Cerebellar cortex (tissue), 1 donor: ENCODE results near the gene MST1.
"Not testable (repeated sequence)": the region's sequence is repeated elsewhere in the genome, so short reads cannot be mapped to it uniquely, and the experiment has no call there.

ENCODE experiments used
- DNase-seq: peaks from one replicate; pipeline ENCODE4 v3.0.0-alpha.2; 2015; ENCODE audit warnings: low spot score

Gene MST1

DNA sequence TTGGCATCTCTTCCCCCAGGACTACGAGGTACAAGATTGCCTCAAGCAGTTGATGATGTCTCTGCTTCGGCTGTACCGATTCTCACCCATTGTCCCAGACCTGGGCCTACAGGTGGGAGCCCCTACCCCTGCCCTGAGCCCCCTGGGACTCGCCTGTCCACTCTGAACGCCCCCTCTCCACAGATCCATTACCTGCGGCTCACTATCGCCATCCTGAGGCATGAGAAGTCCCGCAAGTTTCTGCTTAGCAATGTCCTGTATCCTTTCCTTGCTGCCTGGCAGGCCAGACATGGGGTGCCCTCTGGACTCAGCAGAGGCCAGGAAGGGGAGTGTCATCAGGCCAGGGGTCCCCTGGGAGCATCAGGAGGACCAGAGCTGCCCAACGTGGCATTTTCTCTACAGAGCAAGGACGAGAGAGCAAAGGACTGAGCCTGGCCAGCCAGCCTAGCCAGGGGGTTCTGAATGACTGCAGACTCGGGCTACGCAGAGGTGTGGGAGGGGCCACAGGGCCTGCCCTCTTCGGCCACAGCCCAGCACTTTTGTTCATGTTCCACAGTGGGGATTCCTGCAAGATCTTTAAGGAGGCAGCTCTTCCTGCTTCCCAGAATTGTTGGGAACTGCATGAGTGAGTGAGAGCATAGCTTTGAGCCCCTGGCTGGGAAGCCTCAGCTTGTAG, 11.3 kb upstream of the MST1 start:
- no peak for DNase-seq

DNA sequence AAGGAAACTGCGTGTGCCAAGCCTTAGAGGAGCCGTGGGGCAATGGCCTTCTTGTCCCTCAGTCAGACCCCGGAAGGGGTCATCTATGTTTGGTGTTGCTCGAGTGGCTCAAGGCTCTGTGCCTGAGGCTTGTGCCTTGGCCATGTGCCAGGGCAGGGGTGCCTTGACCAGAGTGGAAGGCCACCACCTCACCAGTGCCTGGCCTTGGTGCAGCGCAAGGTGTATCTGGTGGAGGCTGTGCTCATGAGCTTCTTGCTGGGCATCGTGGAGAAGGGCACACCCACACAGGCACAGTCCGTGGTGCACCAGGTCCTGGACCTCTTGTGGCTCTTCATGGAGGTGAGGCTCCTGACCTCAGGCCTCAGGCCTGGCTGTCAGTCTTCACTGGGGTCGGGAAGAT, 10.7 kb upstream of the MST1 start:
- DNase-seq: no peak

DNA sequence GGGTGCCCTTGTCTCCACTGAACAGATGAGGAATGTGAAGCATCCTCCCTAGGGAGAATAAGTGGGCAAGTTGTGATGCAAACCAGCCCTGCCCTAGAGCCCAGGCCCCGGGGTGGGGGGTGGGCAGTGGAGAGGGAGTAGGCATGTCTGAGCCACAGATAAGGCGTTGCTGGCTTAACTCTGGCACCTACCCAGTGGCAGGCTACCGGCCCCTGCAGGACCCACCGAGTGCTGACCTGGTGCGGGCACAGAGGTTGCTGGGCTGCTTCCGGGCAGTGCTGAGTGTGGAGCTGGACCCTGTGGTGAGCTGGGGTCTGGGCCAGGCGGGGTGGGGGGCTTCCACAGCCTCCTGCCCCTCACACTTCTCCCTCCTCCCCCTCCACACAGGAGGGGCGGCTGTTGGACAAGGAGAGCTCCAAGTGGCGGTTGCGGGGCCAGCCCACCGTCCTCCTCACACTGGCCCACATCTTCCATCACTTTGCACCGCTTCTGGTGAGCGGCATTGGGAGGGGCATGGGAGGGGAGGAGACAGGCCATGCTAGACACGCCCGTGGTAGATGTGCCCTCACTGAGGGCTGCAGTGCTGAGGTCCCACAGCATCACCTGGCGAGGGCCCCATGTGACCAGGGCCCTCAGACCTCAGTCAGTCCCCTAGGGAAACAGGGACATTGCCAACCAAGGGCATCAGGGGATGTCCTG, 10.2 kb upstream of the MST1 start:
- DNase-seq: no peak

DNA sequence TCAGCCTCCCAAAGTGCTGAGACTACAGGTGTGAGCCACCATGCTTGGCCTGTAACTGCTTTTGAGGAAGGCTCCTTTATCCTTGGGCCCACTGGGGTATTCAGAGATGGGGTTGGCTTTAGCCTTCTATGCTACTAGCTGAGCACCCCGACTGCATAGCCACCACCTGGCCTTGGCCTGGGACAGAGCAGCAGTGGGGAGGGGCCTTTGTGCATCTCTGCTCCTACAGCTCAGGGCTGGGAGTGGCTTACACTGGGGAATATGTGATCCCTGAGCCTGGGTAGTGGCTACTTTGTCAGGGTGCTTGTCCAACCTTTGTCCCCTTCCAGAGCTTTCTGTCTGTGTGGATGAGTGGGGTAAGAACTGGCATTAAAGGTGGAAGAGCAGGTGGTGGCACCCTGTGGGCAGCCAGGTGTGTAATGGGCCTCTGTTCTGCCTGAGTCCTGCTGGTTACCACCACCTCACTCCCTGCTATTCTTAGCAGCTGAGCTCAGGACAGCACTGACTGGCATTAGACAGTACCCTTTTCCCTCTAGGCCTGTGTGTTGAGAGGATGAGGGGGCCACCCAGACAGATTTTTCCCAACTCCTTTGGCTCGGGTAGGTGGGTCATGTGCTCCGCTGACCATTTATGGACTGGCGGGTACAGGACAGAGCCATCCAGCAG, 6.2 kb upstream of the MST1 start:
- not testable (repeated sequence) for DNase-seq

DNA sequence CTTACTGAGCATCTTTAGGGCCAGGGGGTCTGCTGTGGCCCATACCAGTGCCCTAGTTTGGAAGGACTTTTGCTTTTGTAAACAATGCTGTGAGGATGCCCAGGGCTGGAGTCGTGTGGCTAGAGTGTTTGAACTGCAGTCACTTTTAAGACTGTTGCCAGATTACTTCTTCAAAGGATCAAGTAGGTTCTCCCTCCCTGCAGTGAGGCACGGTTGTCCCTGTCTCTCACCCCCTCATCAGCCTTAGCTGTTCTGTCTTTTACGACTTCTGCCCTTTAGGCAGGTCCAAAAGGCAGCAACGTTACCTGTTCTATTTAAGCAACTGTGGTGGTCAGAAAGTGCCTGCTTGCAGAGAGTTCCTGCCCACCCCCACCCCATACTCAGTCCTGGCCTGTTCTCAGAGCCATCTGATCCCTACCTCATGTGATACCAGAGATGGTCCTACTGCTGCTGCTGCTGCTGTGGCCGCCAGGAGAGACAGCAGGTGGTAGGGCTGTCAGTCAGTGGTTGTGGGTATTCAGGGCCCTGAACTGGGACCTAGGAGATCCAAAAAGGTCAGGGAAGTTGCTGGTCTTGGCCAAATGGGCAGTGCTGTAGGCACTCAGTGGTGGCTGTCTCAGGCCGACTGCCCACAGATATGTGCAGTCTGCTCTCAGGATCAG, 5.3 kb upstream of the MST1 start:
- not testable (repeated sequence) for DNase-seq

DNA sequence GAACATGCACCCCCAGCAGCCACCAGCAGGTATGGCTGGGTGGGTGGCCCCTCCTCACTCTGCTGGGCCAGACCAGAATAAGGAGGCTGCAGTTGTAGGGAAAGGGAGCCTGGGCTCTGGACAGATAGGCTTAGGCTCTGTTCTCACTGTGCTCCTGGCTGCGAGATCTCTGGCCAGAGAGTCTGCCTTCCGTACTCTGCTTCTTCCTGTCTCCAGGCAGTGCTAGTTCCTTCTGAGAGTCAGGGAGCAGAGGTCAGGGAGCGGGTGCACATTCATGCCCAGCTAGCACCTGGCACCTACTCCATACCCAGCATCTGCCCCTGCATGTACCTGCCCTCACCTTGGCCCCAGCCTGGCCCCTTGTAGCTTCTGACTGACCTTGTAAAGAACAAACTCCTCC, 2.2 kb upstream of the MST1 start:
- DNase-seq: not testable (repeated sequence)

DNA sequence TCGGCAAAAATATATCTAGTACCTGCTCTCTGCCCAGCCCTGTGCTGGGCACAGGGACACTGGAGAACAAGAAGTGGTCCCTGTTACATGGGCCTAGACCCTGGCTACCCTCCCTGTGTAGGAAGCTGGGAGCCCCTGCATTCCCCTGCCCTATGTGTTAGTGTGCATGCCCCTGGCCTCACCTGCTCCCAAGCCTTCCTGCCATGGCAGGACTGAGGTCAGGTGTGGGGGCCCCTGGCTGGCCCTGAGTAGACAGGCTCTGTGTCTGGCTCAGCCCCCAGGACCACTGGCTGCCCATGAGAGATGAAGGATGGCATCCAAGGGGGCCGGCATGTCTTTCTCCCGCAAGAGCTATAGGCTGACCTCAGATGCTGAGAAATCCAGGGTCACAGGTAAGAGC, 1.6 kb upstream of the MST1 start:
- DNase-seq: not testable (repeated sequence)

DNA sequence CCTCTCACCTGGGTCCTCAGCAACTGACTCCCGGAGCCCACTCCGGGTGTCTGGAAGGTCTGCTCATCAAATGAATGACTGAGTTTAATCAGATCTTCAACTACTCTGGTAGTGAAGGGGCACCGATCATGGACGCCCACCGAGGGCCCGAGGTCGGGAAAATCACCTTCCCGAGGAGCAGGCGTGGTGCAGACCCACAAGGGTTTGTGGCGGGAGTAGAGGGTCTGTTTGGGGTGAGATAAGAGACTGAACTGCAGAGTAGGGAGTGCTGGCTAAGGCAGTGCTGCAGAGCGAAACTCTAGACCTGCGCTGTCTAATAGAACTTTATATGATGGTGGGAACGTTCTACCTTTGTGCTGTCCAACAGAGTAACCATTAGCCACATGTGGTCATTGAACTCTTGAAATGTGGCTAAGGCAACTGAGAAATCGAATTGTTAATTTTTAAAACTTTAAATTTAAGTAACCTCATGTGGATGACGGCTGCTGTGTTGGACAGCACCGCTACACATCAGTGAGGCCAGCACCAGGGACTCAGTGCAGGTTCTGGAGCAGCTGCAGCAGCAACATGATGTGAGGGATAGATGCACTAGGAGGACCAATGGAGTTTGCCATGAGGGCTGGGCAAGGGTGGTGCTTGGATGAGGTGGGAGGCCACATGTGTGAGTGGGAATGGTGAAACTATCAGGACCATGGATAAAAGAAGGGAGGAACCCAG, 792 bp upstream of the MST1 start:
- DNase-seq: not testable (repeated sequence)

DNA sequence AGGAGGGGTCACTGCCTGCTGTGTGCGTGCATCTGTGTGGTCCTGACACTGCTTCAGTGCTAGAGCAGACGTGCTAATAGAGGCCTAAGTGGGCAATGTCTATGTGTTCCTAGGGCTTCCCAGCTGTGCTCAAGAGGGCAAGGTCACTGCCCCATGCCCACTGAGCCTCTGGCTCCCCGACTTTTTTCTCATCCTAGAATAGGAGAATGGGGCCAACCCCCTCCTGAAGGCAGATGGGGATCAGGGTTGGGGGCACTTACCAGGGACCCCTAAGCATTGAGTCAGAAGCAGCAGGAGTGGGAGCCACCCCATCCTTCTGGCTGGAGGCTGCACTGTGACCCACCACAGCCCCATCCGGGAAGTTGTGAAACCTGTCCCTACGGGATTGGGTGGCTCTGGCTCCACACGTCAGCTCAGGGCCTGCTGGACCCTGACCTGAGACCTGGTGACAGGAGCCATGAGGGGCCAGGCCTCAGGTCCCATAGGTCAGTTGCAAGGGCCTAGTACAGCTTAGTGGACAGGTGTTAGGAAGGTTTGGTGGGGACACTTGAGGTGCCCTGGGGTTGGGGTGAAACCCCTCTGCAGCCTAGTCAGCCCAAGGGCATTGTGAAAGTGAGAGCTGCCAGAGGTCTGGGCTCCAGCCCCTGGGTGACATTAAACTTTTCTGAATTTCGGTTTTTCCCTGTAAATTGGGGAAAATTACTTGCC, 782 bp downstream of the MST1 start:
- DNase-seq: not testable (repeated sequence)

DNA sequence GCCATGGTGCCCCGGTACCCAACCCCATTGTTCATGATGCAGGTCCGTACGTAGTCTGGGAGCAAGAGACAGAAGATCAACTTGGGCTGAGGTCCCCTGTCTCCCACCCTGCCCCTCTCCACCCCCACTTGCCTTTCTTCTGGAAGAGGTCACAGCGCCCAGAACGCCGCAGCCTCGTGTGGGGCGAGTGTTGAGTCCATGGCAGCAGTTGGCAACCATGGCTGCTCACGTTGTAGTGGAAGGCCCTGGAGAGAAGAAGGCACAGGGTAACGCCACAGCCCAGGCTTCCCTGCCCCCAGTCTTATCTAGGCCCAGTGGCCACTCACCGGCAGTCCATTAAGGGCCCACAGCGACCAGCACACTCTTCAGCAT, 1.9 kb downstream of the MST1 start:
- not testable (repeated sequence) for DNase-seq

DNA sequence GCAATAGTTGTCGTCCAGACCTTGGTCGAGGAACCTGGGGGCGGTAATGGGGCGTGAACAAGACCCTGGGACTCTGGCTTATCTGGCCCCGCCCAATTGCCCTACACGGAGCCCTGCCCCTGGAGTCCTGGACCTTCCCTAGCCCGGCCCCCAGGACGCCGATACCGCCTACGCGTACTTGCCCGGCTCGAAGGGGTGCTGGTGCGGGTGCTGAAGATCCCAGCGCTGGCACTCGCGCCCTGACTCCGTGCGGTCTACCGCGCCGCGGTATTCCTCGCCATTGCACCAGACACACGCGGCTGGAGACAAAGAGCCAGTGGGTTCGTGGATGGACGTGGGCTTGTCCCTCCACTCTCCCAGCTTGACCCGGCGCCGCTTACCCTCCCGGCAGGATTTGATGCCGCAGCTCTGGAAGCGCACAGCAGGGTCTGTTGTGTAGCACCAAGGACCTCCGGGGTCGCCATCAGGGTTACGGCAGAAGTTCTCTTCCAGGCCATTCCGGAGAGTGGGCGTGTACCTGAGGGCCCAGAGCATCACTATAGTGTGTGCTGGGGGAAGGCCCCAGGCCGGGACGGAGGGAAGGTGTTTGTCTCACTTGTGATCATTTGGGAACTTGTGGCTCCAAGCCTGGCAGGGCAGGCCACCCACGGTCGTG, 2.4 kb downstream of the MST1 start:
- not testable (repeated sequence) for DNase-seq

DNA sequence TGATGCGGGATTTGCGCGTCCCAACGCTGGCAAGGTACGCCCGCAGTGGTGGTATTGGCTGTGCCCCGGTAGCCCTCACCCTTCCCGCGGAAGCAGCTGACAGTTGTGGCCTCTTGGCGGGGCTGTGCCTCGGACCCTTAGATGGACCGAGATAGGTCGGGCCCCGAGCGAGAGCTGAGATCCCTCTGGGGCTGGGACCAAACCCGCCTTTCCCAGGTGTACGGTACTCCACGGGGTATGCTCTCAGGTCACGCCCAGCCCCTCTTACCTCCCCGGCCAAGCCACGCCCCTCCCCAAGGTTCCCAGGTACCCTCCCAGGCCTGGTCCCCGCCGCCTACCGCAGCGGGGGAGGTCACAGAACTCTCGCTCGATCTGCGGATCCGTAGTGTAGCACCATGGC, 2.9 kb downstream of the MST1 start:
- DNase-seq: not testable (repeated sequence)

DNA sequence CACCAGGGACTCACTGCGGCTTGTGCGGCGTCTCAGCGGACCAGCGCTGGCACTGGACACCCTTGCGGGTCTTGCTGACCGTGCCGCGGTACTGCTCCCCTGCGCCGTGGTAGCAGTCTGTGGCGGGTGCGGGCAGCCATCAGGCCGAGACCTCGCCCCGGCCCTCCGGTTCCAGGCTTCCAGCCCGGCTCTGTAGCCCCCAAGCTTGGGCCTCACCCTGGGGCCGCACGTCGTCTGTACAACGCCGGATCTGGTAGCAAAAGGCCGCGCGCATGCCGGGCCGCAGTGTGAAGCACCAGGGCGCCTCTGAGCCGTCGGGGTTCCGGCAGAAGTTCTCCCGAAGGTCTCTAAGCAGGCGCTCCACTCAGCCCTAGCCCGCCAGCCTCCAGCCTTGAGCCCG, 3.4 kb downstream of the MST1 start:
- not testable (repeated sequence) for DNase-seq

DNA sequence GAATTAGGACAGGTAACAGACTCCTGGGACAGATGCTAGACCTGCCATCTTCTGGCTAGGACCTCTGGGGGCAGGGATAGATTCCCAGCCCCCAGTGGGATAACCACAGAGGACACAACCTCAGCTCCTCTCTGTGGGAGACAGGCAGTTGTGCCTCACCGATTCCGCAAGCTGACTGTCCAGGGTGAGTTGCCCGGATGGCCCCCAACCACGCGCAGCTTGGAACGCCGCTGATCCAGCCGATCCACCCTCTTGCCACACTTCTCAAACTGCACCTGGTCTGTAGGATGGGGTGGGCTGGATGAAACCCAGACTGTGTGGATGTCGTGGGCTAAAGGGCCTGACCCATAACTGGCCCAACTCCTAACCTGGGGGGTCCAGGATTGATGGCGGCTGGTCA, 4.2 kb downstream of the MST1 start:
- not testable (repeated sequence) for DNase-seq

DNA sequence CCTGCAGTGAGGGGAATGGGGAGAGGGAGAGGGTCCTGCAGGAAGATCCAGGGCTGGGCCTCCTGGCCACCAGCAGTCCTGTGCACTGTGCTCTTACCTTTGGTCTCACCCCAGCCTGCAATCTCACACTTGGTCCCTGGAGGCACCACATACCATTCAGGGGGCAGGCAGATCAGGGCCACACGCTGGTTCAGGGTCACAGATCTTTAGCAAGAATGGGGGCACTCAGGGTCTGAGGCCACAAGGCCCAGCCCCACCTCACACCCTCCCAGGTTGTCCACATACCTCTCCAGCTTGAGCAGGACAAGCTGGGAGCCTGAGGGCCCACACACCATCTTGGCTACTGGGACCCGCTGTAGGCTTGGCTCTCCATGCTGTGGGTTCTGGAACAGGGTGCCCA, 4.8 kb downstream of the MST1 start:
- DNase-seq: not testable (repeated sequence)

DNA sequence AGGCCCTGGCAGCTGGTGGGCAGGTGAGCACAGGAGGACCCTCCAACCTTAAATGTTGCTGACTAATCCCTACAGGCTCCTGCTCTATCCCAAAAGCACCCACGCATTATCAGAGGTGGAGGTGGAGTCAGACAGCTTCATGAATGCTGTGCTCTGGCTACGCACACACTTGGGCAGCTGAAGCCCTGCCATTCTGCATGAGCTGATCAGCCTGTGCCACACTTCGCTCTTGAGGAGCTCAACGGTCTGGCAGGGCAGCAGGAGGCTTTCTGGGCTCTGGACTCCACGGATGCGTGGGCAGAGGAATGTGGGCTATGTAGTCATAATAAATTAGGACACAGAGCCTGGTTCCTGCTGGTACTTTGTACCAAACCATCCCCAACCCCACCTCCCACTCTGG, 6.1 kb downstream of the MST1 start:
- DNase-seq: no peak

DNA sequence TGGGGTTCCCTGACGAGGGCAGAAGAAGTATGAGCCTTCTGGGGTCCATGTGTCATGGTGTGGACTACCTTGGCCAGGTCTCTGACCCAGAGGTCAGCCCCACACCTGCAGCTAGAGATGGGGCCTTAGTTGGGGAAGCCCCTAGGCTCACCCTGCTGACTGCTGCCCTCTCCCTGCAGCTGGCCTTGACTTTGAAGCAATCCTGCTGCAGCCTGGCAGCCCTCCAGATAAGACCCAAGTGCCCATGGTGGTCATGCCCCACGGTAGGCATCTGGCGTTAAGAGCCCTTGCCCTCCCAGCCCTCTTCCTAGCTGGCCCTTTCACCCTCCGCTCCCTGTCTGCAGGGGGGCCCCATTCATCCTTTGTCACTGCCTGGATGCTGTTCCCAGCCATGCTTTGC, 7.7 kb downstream of the MST1 start:
- no peak for DNase-seq

DNA sequence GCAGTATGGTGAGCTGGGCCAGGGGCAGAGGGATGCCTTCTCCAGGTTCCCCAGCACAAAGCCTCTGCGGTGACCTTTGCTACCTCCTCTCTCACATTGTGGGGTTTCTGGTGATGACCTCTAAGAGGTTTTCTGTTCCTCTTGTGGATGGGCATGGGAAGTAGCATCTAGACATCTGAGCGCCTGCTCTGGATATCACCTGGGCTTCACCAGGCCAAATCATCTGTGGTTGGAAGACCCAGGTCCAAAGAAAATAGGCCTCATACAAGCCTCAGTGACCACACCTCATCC, 8.1 kb downstream of the MST1 start:
- no peak for DNase-seq

DNA sequence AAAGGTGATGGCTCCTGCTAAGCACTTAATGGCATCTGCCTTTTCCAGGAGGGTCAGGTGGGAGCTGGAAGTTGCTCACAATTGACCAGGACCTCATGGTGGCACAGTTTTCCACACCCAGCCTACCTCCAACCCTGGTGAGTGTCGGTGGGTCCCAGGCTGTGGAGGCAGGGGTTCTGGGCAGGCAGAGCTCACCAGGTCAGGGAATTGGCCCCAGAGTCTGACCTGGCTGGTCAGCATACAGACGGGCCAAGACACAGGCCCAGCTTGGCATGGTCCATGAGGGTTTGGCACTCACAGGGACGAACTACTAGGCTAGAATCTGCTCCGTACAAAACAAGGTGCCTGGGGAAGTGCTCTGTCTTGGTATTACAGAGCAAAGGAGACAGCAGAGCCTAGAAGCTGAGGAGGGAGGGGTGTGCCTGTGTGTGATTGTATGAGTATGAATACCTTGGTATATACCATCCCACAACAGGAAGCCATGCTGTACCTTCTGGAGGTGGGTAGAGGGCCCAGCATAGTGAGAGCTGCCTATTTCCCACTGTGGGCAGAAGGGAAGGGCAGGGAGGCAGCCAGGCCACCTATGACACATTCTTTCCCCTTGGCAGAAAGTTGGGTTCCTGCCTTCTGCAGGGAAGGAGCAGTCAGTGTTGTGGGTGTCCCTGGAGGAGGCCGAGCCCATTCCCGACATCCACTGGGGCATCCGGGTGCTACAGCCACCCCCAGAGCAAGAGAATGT, 8.6 kb downstream of the MST1 start:
- no peak for DNase-seq

DNA sequence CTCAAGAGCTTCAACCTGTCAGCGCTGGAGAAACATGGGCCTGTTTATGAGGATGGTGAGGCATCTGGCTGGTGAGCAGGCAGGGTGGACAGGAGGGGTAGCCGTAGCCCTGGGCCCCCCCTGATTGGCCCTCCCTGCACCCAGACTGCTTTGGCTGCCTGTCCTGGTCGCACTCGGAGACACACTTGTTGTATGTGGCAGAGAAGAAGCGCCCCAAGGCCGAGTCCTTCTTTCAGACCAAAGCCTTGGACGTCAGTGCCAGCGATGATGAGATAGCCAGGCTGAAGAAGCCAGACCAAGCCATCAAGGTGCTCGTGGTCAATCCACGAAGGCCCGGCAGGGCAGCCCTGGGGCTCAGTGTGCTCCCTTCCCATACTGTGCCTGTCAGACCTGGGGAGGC, 13.4 kb downstream of the MST1 start:
- no peak for DNase-seq
